ENCODE measurements around the gene CMBL.

CMBL gene

DNA sequence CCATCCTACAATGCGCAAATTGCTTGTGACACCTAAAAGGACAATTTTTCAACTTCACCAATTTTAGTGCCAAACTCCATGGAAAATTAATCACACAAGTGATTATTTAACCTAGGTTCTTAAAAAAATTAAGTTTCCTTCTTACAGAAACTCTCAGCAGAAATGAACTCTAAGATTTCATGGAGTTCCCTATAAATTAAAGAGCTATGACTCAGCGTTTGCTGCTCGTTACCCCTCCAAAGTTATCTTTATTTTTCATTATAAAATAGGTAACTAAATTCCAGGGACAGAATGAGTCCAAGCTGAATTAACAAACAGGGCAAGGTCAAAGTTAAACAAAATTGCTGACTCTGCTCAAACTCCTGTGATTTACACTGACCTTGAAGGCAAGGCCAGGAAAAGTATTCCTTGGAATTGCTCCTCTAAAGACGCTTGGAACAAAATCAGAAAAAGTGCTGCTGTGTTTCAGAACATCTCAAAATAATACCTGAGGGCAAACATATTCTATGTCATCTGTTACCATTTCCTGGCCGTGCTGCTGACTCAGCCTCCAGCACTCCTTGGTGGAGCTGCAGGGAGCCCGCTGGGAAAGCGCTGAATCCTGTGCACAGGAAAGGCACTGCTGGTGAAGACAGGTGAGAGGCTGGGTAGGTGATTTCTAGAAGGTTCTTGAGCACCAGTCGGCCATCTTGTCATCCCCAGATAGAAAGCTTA lies 2.5 kb upstream of the CMBL start:
- no peak for DNase-seq (ENCODE audit: low spot score)

GRCh38 chr5:10308844-10309243 lies 1.1 kb upstream of the CMBL start:
- no peak for DNase-seq (ENCODE audit: low spot score)

- DNase-seq (ENCODE audit: low spot score) = no peak
These were observed 896 bp downstream of the CMBL start for GRCh38 chr5:10306806-10307205.

GRCh38 chr5:10306114-10306513 lies 1.6 kb downstream of the CMBL start:
- no peak for DNase-seq (ENCODE audit: low spot score)

DNA sequence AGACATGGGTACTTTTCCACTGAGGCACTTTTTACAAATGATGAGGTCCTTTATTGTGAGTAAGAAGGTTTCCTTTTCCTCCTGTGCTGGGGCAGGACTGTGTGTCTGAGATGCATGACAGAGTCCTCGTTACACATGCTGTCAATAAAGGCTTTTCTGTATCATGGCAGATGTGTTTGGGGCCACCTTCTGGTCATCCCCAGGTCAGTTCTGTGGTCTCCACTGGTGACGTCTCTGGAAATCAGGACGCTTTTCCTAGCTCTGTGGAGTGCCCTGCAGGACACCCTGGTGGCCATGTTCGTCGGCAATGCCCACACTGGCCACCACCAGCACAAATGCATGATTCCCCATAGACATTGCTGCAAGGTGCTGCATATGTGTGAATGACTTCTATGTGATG lies 2.8 kb downstream of the CMBL start:
- no peak for DNase-seq (ENCODE audit: low spot score)

DNA sequence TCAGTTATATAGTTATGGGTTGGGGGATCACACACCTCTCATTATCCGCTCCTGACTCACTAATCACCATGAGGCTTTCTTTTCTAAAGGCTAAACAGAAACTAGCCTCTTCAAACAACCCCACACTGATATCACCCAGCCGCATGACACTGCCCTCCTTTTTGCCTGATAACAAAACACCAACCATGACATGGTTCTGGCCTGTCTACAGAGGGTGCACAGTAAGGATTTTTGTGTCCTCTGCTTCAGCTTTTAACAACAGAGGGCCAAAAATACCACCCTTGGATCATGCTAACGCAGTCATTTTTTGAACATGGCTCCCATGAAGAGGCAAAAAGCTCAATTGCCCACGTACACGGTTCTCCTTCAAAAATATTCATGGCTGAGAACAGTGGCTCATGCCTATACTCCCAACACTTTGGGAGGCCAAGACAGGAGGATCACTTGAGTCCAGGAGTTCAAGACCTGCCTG lies 4.0 kb downstream of the CMBL start:
- DNase-seq (ENCODE audit: low spot score) = no peak

- DNase-seq (ENCODE audit: low spot score) = no peak
These were observed 4.5 kb downstream of the CMBL start for GRCh38 chr5:10303201-10303600.

DNA sequence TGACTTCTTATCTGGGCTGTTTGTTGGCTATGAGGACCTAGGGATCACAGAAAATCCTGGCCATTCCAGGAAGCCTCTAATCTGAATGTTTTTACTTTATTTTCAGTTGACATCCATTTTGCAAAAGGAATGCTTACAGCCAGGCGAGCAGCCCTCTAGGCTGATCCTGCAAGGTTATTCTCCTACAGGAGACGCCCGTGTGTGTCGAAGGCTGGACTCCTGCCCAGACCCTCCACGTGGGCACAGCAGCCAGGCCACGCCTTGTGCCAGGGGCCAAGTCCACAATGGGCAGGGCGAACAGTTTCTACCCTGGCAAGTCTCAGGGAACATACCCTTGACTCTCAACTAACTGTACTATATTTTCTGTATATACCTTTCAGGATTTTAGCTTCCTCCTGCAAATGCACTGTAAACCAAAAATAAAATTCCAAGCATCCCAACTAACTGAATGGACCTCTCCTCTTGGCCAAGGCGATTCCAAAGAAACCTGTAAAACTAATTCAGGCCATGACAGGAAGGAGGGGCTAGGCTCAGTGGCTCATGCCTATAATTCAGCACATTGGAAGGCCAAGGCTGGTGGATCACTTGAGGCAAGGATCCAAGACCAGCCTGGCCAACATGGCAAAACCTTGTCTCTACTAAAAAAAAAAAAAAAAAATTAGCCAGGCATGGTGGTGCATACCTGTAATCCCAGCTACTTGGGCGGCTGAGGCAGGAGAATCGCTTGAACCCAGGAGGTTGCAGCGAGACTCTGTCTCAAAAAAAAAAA lies 5.7 kb downstream of the CMBL start:
- DNase-seq (ENCODE audit: low spot score) = no peak

DNA sequence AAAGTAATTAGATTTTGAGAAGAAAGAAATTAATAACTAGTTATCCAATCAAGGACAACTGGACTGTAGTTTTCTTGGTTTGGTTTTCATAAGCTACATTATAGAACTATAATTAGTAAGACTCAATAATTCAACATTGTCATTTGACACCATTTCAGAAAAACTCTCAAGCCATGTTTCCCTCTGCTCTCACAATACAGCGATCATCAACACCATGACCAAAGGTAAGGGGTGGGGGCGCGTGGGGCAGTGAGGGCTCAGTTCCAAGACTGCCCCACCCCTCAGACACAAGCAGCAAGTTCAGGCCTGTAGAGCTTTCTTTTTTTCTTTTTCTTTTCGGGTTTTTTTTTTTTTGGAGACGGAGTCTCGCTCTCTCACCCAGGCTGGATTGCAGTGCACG lies 6.4 kb downstream of the CMBL start:
- no peak for DNase-seq (ENCODE audit: low spot score)

GRCh38 chr5:10300246-10300645 lies 7.5 kb downstream of the CMBL start:
- no peak for DNase-seq (ENCODE audit: low spot score)

DNA sequence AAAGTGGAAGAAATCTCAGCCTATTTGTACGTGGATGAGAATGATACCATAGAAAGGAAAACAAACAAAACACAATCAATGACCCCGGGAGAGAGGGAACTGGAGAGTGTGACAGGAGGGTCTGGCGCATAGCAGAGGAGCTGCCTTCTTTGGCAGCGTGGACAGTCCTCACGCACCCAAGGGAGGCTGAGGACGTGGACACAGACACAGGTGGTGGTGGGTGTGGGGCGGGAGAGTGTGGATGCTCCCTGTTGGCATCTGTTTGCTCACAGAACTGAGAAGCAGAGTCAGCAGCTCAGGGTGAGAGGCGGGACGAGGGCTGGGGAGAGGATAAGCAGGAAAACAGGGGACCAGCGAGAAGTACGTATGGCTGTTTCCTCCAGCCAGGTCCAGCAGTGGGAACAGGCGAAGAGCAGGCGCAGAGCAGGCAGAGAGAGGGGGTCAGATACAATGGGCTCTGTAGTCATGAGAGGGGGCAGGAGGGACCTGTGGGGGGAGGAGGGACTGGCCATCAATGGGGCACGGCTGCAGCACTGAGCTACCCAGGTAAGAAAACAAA lies 10.0 kb downstream of the CMBL start:
- no peak for DNase-seq (ENCODE audit: low spot score)

GRCh38 chr5:10295619-10296326 lies 11.9 kb downstream of the CMBL start:
- no peak for DNase-seq (ENCODE audit: low spot score)

DNA sequence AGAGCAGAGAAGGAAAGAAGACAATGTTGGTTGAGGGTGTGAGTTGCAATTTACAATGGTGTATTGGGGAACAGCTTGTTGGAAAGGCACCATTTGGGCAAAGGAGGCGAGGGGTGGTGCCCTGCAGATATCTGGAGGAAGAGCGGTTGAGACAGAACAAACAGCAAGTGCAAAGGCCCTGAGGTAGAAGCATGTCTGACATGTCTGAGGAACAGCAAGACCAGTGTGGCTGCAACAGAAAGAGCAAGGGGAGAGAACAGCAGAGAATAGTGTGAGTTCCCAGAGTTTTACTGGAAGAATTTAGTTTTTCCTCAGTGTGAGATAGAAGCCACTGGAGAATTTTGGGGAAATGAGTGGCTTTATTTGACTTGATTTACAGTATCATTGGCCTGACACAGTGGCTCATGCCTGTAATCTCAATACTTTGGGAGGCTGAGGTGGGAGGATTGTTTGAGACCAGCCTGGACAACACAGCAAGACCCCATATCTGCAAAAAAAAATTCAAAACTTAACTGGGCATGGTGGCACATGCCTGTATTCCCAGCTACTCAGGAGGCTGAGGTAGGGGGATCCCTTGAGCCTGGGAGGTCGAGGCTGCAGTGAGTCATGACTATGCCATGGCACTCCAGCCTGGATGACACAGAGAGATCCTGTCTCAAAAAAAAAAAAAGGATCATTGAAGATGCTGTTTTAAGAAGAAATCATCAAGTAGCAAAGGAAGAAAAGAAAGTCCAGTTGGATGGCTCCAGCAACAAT lies 13.6 kb downstream of the CMBL start:
- no peak for DNase-seq (ENCODE audit: low spot score)

DNA sequence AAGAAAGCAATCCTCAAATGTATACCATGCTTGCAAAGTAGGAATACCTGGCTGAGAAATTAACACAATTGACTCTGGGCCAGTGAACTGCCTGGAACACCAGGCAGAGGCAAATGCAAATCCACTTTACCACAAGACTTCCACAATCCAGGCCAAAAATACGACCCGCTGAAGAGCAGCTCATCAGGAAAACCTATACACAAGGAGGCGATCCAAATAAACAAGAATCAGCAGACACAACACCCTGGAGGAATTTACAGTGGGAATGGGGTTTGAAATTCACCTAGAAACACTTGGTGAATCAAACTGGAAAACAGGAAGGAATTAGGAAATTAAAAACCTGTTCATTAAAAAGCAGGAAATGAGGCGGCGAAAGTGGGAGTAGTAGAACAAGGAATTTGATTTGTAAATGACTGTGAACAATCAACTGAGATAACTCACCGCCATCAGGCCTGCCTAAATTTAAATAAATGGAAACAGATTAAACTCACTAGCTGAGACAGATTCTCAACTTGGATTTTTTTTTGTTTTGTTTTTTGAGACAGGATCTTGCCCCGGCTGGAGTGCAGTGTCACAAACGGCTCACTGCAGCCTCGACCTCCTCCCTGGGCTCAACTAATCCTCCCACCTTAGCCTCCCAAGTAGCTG lies 15.9 kb downstream of the CMBL start:
- no peak for DNase-seq (ENCODE audit: low spot score)

DNA sequence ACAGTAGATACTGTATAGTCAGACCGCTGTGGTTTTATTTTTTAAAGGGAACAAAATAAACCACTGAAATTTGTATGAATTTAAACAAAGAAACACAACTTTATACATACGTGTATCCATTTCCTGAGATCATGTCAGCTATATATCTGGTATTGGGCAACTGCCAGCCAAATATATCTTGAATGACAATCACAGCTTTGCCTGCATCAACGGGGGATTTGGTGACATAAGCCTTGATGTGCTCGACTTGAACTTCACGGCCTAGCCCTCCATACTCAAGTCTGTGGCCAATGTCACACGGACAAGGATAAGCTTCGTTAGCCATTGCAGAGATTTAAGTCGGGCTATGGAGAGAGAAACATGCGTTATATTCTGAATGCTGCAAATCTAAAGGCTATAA lies 17.3 kb downstream of the CMBL start:
- DNase-seq (ENCODE audit: low spot score) = no peak

GRCh38 chr5:10289991-10290390 lies 17.7 kb downstream of the CMBL start:
- DNase-seq (ENCODE audit: low spot score) = no peak

DNA sequence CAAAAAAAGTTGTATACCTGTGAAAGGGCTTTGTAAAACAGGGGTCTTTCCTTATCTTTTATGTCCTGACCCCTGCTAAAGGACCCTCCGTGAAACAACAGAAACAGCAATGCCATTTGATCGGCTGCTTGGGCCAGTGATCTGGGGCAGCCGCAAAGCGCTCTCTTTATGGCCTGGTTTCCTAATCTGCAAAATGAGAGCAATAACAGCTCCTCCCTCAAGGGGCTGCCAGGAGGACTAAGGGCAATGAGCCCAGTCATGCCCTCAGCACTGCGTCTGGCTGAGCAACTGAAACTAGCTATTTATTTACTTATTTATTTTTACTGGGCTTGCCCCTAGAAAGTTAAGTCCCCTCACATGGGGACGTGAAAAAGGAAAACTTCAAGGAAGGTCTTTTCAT lies 18.3 kb downstream of the CMBL start:
- DNase-seq (ENCODE audit: low spot score) = no peak

- DNase-seq (ENCODE audit: low spot score) = no peak
These were observed 19.0 kb downstream of the CMBL start for GRCh38 chr5:10288592-10289219.

DNA sequence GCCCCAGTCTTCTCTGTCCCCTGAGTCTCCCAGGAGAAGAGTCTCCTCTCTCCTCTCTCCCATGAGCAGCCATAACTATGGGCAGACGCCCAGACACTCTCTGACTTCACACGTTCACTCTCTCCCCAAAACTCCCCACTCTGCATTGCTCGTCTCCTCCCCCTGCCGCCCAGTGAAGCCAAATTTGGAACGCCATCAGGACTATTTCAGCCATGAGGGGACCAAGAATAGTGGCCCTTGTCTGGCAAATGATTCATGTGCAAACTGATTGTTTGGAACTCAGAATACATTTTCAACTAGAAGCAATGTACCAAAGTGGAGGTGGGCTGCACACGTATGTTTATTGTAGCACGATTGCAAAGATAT lies 20.9 kb downstream of the CMBL start:
- no peak for DNase-seq (ENCODE audit: low spot score)

- DNase-seq (ENCODE audit: low spot score) = no peak
These were observed 21.4 kb downstream of the CMBL start for GRCh38 chr5:10286162-10286861.

Data from HuH-7.5 (cell line).